Esophagus muscularis mucosa (tissue), 4 donors: Measurements from ENCODE around the gene DMRT1.

Source experiments
- CTCF ChIP-seq, 3 experiments: fragments of 200-600 bp in 2 of 3; fragments of 450-650 bp in 1 of 3; sonication (generic) in 2 of 3; IDR thresholded peaks; one replicate each; pipeline ENCODE4 v1.5.1; 2017 to 2019; ENCODE audit warnings: antibody characterized with exemption in 3 of 3, mild to moderate bottlenecking in 2 of 3, moderate library complexity in 1 of 3
- EP300 ChIP-seq: sonication (generic); formaldehyde crosslinking; IDR thresholded peaks from one replicate; pipeline ENCODE4 v1.6.1; 2017; ENCODE audit warnings: antibody characterized with exemption
- POLR2A ChIP-seq: fragments of 450-650 bp; IDR thresholded peaks from one replicate; pipeline ENCODE4 v1.6.1; 2017; ENCODE audit warnings: antibody characterized with exemption, moderate library complexity, mild to moderate bottlenecking, low read depth
- POLR2AphosphoS5 ChIP-seq, 2 donors: sonication (generic); formaldehyde crosslinking; IDR thresholded peaks; one replicate each; pipeline ENCODE4 v1.6.1; 2017; ENCODE audit warnings: antibody characterized with exemption in 2 of 2

- TF ChIP-seq CTCF (IDR thresholded peaks at IDR 0.05) (no peak), POLR2A (no peak), POLR2AphosphoS5 (IDR thresholded peaks at IDR 0.05) (no peak), EP300 (no peak)
These were observed 171.5 kb downstream of the DMRT1 start for GRCh38 chr9:1013021-1013420.
